ENCODE results near the gene ZXDC. TPM values are rescaled to one million over a fixed set of nuclear protein-coding genes. Genes with fewer than 3 reads are reported as not detected.

Gene ZXDC
- total RNA-seq, 1 experiment from 2014 or later = 8.7 TPM

- no peak for DNase-seq (ENCODE audit: low read depth)
Observed at GRCh38 chr3:126473292-126474168, 2.2 kb downstream of the ZXDC start.

- peak; percentile 77 for DNase-seq (ENCODE audit: low read depth)
Observed at GRCh38 chr3:126472277-126473006, 3.2 kb downstream of the ZXDC start.

GRCh38 chr3:126469479-126469878 is 6.2 kb downstream of the ZXDC start:
- DNase-seq (ENCODE audit: low read depth) = no peak

- DNase-seq (ENCODE audit: low read depth) = no peak
Observed at GRCh38 chr3:126468028-126468891, 7.4 kb downstream of the ZXDC start.

GRCh38 chr3:126467611-126467955 is 8.1 kb downstream of the ZXDC start:
- no peak for DNase-seq (ENCODE audit: low read depth)

- DNase-seq (ENCODE audit: low read depth) = no peak
Observed at GRCh38 chr3:126466886-126467610, 8.6 kb downstream of the ZXDC start.

GRCh38 chr3:126465928-126466544 is 9.7 kb downstream of the ZXDC start:
- no peak for DNase-seq (ENCODE audit: low read depth)

- no peak for DNase-seq (ENCODE audit: low read depth)
Observed at GRCh38 chr3:126464997-126465396, 10.7 kb downstream of the ZXDC start.

GRCh38 chr3:126464494-126464893 is 11.2 kb downstream of the ZXDC start:
- no peak for DNase-seq (ENCODE audit: low read depth)

GRCh38 chr3:126464093-126464492 is 11.6 kb downstream of the ZXDC start:
- DNase-seq (ENCODE audit: low read depth) = no peak

- no peak for DNase-seq (ENCODE audit: low read depth)
Observed at GRCh38 chr3:126463521-126463920, 12.2 kb downstream of the ZXDC start.

- DNase-seq (ENCODE audit: low read depth) = no peak
Observed at GRCh38 chr3:126461450-126462070, 14.1 kb downstream of the ZXDC start.

- no peak for DNase-seq (ENCODE audit: low read depth)
Observed at GRCh38 chr3:126460381-126460780, 15.3 kb downstream of the ZXDC start.

- no peak for DNase-seq (ENCODE audit: low read depth)
Observed at GRCh38 chr3:126459763-126460127, 15.9 kb downstream of the ZXDC start.

- no peak for DNase-seq (ENCODE audit: low read depth)
Observed at GRCh38 chr3:126459111-126459762, 16.5 kb downstream of the ZXDC start.

- no peak for DNase-seq (ENCODE audit: low read depth)
Observed at GRCh38 chr3:126456766-126457388, 18.8 kb downstream of the ZXDC start.

GRCh38 chr3:126456211-126456610 is 19.5 kb downstream of the ZXDC start:
- DNase-seq (ENCODE audit: low read depth) = no peak

GRCh38 chr3:126454437-126455198 is 21.1 kb downstream of the ZXDC start:
- no peak for DNase-seq (ENCODE audit: low read depth)

GRCh38 chr3:126454025-126454424 is 21.7 kb downstream of the ZXDC start:
- DNase-seq (ENCODE audit: low read depth) = no peak
